GM21360 (cell line): ENCODE measurements around the gene STARD5.
A peak's percentile ranks its signal among the peaks of the same experiment; 100 is the strongest.

Experiments
- ATAC-seq: cut with Tn5 transposase; IDR thresholded peaks from one replicate; pipeline ENCODE4 v1.9.1; 2021; ENCODE audit warnings: mild to moderate bottlenecking, moderate library complexity; ENCODE audit not compliant: unreplicated experiment

STARD5 gene

GRCh38 chr15:81296186-81296585 is 27.8 kb downstream of the STARD5 start:
- ATAC-seq = no peak

- no peak for ATAC-seq
Measured at GRCh38 chr15:81295486-81296121, 28.3 kb downstream of the STARD5 start.

GRCh38 chr15:81294516-81294880 is 29.4 kb downstream of the STARD5 start:
- ATAC-seq = no peak

GRCh38 chr15:81293728-81294515 is 30.0 kb downstream of the STARD5 start:
- ATAC-seq = peak; percentile 54

- ATAC-seq = peak; percentile 38
Measured at GRCh38 chr15:81292523-81293001, 31.4 kb downstream of the STARD5 start.

- ATAC-seq = peak; percentile 1
Measured at GRCh38 chr15:81291916-81292522, 31.9 kb downstream of the STARD5 start.

GRCh38 chr15:81289910-81290309 is 34.0 kb downstream of the STARD5 start:
- no peak for ATAC-seq

- no peak for ATAC-seq
Measured at GRCh38 chr15:81288616-81289015, 35.3 kb downstream of the STARD5 start.

- ATAC-seq = no peak
Measured at GRCh38 chr15:81288040-81288439, 35.9 kb downstream of the STARD5 start.

GRCh38 chr15:81286621-81287121 is 37.3 kb downstream of the STARD5 start:
- ATAC-seq = peak; percentile 39

- no peak for ATAC-seq
Measured at GRCh38 chr15:81285461-81285860, 38.5 kb downstream of the STARD5 start.

- ATAC-seq = no peak
Measured at GRCh38 chr15:81284256-81285031, 39.5 kb downstream of the STARD5 start.

GRCh38 chr15:81282911-81283310 is 41.0 kb downstream of the STARD5 start:
- no peak for ATAC-seq

GRCh38 chr15:81282606-81282895 is 41.4 kb downstream of the STARD5 start:
- ATAC-seq = no peak

- no peak for ATAC-seq
Measured at GRCh38 chr15:81281766-81282605, 42.0 kb downstream of the STARD5 start.

GRCh38 chr15:81281456-81281735 is 42.5 kb downstream of the STARD5 start:
- no peak for ATAC-seq

GRCh38 chr15:81280696-81281455 is 43.1 kb downstream of the STARD5 start:
- no peak for ATAC-seq

GRCh38 chr15:81279621-81280485 is 44.1 kb downstream of the STARD5 start:
- no peak for ATAC-seq
